NCI-H345 treated with DMSO at 0.1 percent for 48 hours (cell line): ENCODE data around the gene LYPLAL1.
"Not testable (repeated sequence)": the region's sequence is repeated elsewhere in the genome, so short reads cannot be mapped to it uniquely, and the experiment has no call there.

Experiments
- DNase-seq: peaks from one replicate; lab custom pipeline; 2025; ENCODE audit not compliant: unreplicated experiment; lab: John Stamatoyannopoulos, UW

The LYPLAL1 gene

DNA sequence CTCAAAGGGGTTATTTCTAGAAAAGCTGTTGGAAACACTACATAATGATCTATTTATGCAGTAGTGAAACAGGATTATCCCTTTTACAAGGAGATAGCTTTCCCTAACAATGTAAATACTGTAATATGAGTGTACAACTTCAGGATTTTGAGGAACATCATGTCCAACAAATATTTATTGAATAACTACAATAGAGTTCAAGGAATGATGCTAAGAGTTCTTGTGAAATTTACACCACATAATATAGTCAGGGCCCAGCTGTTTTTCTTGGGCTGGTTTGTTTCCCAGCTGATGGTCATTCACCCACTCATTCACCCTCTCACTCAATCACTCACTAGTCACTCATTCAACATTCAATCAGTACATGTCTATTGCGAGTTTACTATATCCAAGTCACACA lies 12.3 kb upstream of the LYPLAL1 start:
- no peak for DNase-seq

DNA sequence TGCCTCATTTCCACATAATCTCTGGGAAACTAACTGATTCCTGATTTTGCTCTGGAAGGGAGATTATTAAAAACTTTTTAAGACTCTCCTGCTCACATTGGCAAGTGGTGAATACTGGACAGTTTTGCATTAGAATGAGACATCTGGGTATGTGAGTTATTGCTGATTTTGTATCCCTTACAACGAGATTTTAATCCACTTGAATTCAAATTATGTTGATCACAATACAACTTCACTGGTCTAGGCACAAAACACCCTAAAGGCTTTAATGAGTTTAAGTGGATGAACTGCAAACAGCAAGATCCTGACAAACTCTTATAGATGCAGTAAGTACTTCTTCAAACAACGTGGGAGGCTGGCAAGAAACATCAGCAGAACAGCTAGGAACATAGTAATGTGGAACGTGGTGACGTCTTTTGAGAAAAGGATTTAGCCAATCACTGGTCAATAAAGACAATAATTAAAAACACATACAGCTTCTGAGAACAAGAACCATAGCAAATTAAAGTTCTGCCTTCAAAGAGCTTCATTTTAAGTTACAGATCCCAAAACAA lies 10.2 kb upstream of the LYPLAL1 start:
- DNase-seq = no peak

DNA sequence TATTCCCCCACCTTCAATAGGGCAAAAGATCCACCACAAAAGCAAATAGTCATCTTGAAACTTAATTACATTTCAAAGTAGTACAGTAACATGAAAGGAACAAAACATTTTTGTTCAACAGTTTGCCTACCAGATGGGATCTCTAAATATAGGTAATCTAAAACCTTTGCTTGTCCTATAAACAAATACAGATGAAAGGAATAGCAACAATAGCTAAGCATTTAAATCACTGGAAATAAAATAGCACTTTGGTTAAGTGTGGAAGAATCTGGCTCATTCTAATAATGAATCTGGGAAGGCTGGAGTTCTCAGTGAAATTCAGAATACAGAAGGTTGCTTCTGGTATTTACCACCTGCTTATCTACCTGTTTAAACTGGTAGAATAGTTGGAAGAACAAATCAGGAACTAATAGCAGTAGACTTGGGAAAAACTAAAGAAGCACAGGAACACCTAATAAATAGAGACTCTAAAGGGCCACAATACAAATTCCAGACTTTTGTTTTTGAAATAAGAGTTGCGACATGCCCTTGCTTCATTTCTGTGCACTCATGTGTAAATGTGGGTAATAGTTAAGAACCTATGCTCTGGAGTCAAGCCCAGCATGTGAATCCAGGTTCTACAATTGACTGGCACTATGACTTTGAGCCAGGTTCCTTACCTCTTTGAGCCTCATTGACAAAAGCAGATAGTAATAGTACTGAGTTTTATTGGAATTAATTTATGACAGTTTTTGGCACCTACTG lies 2.3 kb upstream of the LYPLAL1 start:
- DNase-seq = no peak

DNA sequence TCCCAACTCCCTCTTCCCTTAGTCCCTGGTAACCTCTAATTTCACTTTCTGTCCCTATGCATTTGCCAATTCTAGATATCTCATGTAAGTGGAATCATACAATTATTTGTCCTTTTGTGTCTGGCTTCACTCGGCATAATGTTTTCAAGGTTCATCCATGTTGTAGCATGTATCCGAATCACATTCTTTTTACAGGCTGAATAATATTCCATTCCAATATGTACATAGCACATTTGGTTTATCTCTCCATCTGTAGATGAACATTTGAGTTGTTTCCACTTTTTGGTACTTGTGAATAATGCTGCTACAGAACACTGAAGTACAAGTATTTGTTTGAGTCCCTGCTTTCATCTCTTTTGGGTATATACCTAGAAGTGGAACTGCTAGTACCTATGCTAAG lies 857 bp upstream of the LYPLAL1 start:
- no peak for DNase-seq

DNA sequence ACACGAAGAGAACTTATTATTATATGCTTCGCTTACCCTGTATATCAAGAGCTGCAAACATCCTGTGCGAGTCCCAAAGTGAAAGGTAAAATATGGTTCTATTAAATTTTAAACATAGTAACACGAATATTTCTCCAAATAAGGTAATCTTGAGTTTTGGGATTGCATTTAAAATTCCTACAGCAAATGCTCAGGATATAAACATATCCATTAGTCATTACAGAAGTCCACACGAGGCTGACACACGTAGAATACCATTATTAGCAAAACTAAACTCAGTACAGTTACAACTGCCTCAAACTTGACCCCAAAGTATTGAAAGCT lies 282 bp upstream of the LYPLAL1 start:
- no peak for DNase-seq

DNA sequence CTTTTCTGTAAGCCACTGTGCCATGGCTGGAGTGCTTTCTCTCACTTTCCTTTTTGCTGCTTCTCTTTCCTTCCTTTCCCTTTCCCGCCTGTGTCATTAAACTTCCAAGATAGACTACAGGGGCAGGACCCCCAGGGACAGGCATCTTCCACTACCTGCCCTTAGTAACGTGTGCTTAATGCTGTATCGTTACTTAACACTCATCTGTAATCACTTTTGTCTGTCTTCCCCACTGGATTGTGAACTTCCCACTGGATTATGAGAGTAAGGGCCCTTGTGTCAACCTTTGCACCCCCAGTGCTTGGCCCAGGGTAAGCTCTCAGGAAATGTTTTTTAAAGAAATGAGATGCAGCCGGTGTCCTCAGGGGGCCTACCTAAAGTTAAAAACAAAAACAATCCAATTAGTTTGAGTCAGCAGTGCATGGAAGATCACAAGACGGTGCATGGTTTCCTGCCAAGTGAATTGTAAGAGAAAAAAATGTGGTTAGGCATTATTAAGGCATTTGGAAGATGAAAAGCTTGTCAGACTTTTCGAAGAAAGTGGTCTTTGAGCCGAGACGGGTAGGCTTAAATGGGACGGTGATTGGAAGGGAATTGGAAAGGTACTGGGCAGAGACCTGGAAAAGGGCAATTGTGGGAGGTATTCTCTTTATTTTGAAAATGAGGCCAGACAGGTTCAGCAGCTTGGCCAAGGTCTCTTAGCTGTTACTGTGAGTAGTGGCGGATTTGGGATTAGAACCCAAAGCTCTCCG lies 958 bp downstream of the LYPLAL1 start:
- DNase-seq = no peak

DNA sequence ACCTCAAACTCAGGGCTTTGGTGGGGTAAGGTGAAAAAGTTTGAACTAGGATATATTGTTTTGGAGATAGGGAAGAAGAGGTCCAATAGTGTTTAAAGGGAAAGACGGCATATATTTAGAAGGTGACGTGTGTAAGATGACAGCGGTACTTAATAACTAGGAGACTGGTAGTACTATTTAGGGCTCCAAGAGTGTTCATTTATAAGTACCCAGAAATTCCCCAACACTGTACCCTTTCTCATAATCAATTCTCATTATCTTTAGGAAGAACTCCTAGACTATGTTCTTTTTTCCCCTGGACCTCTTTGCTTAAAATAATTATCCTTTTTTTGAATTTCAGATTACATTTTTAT lies 1.5 kb downstream of the LYPLAL1 start:
- no peak for DNase-seq

DNA sequence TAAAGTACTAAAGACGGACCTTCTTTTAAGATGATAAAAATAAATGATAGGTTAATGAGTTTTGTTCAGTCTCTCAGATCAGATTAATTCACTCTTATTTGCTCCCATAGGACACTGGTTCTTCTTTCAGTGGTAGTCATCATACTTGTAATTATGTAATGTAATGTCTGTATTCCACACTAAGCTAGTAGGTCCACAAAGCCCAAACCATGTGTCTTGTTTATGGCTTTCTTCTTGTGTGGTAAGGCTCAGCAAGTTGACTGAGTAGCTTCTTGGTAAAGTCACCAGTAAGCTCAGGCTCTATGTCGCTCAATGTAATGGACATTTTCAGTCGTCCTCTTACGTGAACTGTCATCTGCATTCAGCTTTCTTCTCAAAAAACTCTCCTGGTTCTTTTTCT lies 2.5 kb downstream of the LYPLAL1 start:
- no peak for DNase-seq

DNA sequence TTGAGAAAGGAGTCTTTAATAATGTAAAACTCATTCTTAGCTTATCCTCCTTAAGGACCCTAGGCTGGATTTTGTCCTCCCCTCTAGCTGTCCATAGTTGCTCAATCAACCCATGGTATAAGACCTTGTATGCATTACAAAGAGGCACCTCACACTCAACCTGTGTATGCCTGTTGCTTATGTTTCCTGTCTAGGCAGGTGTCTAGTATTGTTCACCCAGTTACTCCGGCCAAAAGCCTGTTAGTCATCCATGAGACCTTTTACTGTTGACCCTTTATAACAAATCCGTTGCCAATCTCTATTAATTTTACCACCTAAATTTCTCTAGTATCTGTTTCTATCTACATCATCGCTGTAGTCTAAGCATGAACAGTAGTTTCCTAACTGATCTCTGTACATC lies 3.7 kb downstream of the LYPLAL1 start:
- no peak for DNase-seq

DNA sequence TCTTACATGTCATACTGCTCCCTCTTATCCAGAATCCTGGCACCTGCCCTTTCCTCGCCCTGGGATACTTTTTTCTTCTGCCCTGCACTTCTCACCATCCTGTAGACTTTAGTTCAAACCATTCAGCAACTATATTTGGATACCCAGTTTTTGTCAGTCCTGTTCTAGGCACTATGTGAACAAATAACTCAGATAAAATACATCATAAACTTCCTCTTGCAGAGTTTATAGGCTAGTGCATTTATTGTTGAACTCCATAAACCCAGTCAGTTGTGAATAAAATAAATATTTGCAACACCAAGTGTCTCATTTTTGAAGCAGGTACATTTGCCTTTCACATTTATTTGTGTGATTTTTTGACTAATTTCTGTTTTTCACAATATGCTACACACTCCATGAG lies 4.3 kb downstream of the LYPLAL1 start:
- DNase-seq = no peak

DNA sequence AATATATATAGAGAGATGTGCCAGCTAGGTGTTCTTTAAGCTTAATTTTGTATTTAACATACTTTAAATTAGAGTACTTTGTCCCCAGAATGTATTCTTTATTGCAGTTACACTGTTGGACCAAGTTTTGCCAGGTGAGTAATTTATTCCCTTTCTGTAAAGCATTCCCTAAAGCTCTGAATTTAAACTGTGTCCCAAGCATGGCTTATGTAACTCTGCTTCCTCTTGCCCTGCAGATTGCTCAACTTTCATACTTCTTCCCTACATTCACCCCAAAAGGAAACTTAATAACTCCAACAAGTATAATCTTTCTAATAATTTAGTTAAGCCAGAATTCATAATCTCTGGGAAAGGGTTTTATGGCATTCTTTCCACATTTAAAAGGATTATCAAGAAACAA lies 5.6 kb downstream of the LYPLAL1 start:
- DNase-seq = no peak

DNA sequence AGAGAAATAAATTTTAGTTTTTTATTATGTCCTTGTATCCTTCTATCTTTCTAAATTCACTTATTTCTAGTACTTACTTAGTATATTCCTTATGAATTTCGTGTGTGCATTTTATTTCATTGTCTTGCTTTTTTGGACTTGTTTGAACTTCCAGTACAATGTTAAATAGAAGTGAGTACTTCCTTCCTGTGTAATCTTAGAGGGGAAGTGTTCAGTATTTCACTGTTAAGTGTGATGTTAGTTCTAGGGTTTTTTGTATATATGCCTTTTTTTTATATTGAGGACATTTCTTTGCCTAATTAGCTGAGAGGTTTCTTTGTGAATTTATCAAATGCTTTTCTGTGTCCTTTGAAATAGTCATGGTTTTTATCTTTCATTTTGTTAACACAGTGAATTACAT lies 10.7 kb downstream of the LYPLAL1 start:
- DNase-seq = no peak

DNA sequence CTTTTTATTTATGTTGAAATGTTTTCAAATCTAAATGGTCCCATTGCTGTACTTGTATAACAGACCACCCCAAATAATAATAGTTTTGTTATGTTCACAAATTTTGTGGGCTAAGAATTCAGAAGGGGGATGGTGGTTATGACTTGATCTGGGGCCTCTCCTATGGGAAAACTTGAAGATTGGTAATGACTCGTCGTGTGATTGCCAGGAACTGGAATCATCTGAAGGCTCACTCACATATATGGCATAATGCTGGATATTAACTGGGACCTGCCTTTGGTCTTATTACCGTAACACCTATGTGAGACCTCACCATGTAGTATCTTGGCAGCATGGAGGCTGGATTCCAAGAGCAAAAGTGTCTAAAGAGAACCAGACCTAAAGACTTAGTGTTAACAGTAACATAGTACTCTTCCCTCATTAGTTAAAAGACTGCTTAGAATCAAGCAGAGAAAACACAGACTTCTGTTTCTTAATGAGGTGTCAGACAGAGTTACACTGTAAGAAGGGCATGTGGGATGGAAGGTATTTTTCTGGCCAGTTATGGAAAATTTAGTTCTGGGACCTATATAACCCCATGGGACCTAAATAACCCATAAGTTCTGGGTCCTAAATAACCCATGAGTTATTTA lies 11.9 kb downstream of the LYPLAL1 start:
- DNase-seq = no peak

DNA sequence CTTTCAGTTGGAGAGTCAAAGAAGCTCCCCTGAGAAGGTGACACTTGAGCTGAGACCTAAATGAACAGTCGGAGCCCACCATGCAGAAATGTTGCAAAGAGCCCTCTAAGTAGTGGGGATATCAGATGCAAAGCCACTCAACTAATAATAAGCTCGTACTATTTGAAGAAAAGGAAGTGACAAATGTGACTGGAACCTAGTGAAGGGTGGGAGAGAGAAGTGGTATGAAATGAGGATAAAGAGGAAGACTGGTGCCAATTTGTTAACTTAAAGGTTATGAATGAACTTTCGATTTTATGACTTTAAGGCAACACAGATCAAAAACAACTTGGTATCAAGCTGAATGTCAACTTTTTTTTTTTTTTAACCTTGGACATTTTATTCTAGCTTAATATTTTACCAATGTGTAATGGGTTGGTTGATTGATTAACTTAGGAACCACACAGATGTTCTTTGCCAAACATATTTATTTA lies 14.7 kb downstream of the LYPLAL1 start:
- DNase-seq = no peak

DNA sequence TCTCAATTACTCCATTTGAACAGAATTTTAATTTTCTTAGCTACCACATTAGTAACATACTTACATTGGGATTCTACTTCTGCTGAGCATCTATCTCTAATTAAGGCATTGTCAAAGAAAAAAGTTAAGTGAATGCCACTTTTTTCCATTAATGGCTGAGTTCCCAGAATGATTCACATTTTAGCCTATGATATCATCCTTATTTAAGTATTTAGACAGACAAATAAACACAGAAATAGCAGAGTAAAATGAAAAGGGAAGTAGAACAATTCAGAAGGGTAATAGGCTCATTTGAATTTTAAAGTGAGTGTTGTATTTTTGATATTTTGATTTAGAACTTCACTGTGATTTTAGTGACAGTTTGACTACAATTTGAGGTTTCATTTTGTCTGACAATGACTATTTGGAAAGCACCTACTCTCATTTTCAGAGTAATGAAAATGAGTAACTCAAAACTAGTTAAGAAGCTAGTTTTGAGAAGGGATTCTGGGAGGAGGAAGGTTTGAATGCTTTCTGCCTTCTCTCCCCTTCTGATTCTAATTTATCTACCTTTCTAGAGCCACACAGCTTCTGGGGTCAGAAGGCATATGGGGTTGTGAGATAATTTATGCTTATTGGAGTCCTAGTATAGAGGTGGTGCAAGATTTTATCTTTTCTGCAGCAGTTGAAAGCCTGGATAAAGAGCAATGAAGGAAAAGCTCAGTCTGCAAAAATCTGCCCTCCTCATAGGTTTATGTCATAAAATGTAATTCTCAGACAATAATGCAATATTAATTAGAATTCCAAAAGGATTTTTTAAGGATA lies 15.5 kb downstream of the LYPLAL1 start:
- no peak for DNase-seq

DNA sequence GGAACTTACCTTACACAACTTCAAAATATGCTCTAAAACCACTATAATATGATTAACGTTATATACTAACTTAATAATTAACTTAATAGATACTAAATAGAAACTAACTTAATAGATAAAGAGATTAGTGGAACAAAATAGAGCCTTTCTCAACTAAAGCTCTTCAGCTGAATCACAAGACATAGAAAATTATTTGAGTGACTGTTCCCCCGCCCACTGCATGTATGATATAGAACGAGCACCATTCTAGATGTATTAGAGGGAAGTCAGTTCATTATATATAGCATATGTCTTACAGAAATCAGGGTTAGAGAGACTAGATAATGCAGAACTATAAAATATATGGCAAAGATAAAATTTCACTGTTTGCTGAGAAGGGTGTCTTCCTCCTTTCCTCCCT lies 16.3 kb downstream of the LYPLAL1 start:
- no peak for DNase-seq

DNA sequence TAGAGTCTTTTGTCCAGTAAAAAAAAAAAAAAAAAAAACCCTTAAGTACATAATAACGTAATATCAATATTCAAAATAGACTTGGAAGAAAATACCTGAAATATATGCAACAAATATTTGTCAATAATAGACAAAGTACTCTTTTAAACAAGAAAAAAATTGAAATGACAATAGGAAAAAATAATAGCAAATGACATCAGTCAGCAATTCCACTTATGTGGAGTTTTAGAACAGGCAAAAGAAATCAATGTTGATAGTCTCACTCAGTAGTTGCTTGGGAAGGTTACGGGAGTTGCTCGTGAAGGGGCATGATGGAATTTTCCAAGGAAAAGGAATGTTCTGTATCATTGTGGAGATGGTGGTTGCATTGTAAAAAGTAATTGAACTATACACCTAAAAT lies 16.9 kb downstream of the LYPLAL1 start:
- no peak for DNase-seq

DNA sequence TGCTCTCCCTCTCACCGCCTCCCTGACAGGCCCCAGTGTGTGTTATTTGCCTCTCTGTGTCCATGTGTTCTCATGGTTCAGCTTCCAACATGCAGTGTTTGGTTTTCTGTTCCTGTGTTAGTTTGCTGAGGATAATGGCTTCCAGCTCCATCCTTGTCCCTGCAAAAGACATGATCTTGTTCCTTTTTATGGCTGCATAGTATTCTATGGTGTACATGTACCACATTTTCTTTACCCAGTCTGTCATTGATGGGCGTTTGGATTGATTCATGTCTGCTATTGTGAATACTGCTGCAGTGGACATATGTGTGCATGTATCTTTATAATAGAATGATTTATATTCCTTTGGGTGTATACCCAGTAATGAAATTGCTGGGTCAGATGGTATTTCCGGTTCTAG lies 22.2 kb downstream of the LYPLAL1 start:
- DNase-seq = not testable (repeated sequence)

DNA sequence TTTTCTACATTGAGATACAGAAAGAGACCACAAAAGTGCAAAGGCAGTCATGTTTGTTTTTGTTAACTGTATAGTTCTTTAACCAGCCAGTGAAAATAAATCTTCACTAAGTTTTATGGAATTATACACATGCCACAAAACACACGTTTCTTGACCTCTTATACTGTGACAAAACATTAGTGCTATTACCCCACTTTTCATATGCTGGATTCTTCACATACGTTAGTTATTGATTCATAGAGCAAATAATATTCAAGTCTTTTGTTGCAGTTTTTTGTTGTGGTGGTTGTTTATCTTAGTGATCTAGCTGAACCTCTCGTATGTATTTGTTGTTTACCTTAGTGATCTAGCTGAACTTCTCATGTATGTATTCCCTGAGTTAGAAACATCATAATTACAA lies 28.0 kb downstream of the LYPLAL1 start:
- DNase-seq = no peak

DNA sequence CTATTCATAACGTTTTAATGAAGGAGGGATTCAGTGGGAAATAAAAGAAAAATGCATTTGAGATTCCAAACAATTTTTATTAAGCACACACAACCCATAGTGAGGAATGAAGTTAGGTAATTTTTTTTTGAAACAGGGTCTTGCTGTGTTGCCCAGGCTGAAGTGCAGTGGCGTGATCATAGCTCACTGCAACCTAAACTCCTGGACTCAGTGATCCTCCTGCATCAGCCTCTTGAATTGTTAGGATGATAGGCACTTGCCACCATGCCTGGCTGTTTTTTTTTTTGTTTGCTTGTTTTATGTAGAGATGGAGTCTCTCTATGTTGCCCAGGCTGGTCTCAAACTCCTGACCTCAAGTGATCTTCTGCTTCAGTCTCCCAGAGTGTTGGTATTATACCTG lies 28.9 kb downstream of the LYPLAL1 start:
- no peak for DNase-seq

DNA sequence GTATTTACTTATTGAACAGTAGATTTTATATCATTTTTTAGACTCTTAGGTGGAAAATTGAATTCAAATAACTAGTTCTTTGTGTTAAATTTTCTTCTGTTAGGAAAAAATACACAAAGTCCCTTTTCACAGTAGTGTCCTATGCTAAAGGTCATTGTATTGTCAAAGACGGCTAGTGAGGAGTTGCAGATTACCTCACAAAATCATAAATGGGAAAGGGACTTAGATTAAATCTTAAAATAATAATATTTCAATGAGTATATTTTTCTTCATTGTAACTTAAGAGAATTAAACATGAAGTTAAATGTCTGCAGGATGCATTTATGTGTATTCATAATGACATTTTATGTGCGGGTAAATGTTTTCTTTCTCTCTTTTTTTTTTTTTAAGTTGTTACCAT lies 32.7 kb downstream of the LYPLAL1 start:
- DNase-seq = no peak
